Measurements from ENCODE around the gene MCF2L.
"Not testable (repeated sequence)": the region's sequence is repeated elsewhere in the genome, so short reads cannot be mapped to it uniquely, and the experiment has no call there.

The MCF2L gene

DNA sequence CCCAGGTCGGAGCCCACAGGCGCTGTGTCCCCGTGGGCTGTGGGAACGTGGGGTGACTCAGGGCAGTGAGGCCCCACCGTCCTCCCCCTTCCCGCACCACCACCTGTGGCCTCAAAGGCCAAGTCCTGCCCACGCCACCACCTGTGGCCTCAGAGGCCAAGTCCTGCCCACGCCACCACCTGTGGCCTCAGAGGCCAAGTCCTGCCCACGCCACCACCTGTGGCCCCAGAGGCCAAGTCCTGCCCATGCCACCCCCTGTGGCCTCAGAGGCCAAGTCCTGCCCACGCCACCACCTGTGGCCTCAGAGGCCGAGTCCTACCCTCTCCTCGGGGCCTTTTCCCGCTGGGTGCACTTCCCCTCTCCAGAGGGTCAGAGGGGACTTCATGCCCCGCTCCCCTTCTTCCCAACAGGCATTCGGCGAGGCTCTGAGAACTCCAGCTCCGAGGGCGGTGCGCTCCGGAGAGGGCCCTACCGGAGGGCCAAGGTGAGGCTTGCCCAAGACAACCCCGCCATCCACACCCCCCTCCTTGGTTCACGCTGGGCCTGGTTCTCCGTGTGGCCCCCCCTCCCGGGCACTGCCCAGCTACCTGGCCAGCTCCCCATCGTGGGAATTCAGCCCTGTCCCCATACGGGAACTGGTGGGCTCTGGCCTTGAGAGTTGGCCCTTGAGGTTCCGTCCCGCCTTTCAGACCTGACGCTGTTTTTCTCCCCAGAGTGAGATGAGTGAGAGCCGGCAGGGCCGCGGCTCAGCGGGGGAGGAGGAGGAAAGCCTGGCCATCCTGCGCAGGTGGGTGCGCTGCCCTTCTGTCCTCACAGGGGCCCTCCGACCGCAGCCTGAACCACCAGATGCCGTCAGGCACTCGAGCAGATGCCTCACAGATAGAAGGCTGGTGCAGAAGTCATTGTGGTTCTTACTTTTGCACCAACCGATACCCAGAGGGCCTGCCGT is 109.2 kb downstream of the MCF2L start:
- no peak for DNase-seq (ENCODE audit: low read depth)
- TF ChIP-seq CTCF (IDR thresholded peaks at IDR 0.05; ENCODE audit: insufficient read depth, low read depth, low read length, missing control alignments), result no peak
- no peak overlapping the region for H3K4me3 ChIP-seq (ENCODE audit: low read length)

GRCh38 chr13:113078902-113079780 is 110.1 kb downstream of the MCF2L start:
- no peak overlapping the region for H3K4me3 ChIP-seq (ENCODE audit: low read length)
- TF ChIP-seq CTCF (IDR thresholded peaks at IDR 0.05; ENCODE audit: insufficient read depth, low read depth, low read length, missing control alignments), result no peak
- DNase-seq (ENCODE audit: low read depth), result no peak

DNA sequence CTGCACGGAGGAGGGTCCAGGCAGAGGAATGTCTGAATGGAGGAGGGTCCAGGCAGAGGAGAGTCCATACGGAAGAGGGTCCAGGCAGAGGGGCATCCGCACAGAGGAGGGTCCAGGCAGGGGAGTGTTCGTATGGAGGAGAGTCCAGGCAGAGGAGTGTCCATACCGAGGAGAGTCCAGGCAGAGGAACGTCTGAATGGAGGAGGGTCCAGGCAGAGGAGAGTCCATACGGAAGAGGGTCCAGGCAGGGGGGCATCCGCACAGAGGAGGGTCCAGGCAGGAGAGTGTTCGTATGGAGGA is 110.7 kb downstream of the MCF2L start:
- DNase-seq (ENCODE audit: low read depth); H3K4me3 ChIP-seq (ENCODE audit: low read length): not testable (repeated sequence)

- H3K4me3 ChIP-seq (ENCODE audit: low read length), result no peak overlapping the region
- TF ChIP-seq CTCF (IDR thresholded peaks at IDR 0.05; ENCODE audit: insufficient read depth, low read depth, low read length, missing control alignments), result no peak
- DNase-seq (ENCODE audit: low read depth), result no peak
Measured at GRCh38 chr13:113080361-113080831, 111.4 kb downstream of the MCF2L start.

DNA sequence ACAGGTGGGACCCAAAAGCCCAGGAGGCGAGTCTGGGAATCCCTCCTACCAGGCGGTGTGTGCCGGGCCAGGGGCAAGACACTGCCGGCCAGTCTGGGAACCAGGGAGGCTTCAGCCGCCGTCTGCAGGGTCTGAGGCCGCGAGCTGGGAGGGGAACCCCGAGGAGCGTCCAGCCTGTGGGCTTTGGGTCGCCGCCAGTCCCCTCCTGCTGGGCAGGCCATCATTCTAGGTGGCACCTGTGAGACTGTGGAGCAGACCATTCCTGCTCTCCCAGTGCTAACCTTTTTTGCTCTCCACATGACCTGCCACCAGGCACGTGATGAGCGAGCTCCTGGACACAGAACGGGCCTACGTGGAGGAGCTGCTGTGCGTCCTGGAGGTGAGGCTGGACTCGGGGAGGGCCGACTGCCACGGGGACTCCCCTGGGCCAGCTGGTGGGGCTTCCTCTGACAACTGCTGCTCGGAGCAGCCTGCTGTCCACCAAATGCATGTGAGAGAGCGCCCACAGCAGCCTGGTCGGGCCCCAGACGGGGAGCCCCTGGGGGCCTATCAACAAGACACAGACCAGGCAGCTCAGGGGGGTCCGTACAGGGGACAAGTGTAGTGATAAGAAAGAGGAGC is 112.0 kb downstream of the MCF2L start:
- DNase-seq (ENCODE audit: low read depth), result no peak
- TF ChIP-seq CTCF (IDR thresholded peaks at IDR 0.05; ENCODE audit: insufficient read depth, low read depth, low read length, missing control alignments), result no peak
- H3K4me3 ChIP-seq (ENCODE audit: low read length), result no peak overlapping the region

GRCh38 chr13:113082198-113083021 is 113.4 kb downstream of the MCF2L start:
- TF ChIP-seq CTCF (IDR thresholded peaks at IDR 0.05; ENCODE audit: insufficient read depth, low read depth, low read length, missing control alignments), result no peak
- DNase-seq (ENCODE audit: low read depth), result no peak
- no peak overlapping the region for H3K4me3 ChIP-seq (ENCODE audit: low read length)

All from epithelial cell of esophagus (primary cell).